NT2/D1 (cell line): ENCODE results near the gene DEUP1.

Source experiments
- SUZ12 ChIP-seq: IDR thresholded peaks from 2 replicates; pipeline ENCODE4 v1.6.1; 2011; ENCODE audit not compliant: insufficient read length, insufficient read depth; ENCODE audit errors: extremely low read depth
- YY1 ChIP-seq: IDR thresholded peaks from 2 replicates; pipeline ENCODE4 v1.6.1; 2011; ENCODE audit not compliant: insufficient read length, insufficient read depth
- ZNF274 ChIP-seq: IDR thresholded peaks from 2 replicates; pipeline ENCODE4 v1.6.1; 2011; ENCODE audit warnings: mild to moderate bottlenecking, low read depth, low read length

DNA sequence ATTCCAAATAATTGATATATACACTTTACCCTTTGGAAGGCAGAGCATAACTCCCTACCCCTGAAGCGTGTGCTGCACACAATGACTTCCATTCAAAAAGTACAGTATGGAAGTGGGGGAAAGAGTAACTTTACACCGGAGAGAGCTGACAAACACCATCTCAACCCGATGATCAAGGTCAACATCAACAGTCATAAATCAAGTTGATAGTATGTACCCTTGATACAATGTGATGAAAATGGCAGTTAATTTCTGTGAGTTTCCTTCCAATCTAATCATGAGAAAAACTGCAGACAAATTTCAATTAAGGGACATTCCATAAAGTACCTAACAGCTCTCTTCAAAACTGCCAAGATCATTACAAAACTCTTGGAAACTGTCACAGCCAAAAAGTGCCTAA, 6.0 kb upstream of the DEUP1 start:
- no peak for TF ChIP-seq YY1
- TF ChIP-seq SUZ12, result no peak
- no peak for TF ChIP-seq ZNF274
